Vagina (tissue), 2 donors: ENCODE data around the gene MRPL41.

Source experiments
- POLR2AphosphoS5 ChIP-seq, 2 donors: sonication (generic); formaldehyde crosslinking; IDR thresholded peaks; one replicate each; pipeline ENCODE4 v1.9.0; 2017; ENCODE audit warnings: antibody characterized with exemption in 2 of 2, mild to moderate bottlenecking in 2 of 2, low read depth in 1 of 2; ENCODE audit not compliant: insufficient read depth in 1 of 2
- TF ChIP-seq, protein P1 (sequence below), 3 experiments: fragments of 450-650 bp in 2 of 3; fragments of 200-600 bp in 1 of 3; sonication (generic) in 1 of 3; IDR thresholded peaks; one replicate each; pipeline ENCODE4 v1.5.1; 2017 to 2019; ENCODE audit warnings: antibody characterized with exemption in 3 of 3, mild to moderate bottlenecking in 2 of 3, moderate library complexity in 2 of 3

DNA sequence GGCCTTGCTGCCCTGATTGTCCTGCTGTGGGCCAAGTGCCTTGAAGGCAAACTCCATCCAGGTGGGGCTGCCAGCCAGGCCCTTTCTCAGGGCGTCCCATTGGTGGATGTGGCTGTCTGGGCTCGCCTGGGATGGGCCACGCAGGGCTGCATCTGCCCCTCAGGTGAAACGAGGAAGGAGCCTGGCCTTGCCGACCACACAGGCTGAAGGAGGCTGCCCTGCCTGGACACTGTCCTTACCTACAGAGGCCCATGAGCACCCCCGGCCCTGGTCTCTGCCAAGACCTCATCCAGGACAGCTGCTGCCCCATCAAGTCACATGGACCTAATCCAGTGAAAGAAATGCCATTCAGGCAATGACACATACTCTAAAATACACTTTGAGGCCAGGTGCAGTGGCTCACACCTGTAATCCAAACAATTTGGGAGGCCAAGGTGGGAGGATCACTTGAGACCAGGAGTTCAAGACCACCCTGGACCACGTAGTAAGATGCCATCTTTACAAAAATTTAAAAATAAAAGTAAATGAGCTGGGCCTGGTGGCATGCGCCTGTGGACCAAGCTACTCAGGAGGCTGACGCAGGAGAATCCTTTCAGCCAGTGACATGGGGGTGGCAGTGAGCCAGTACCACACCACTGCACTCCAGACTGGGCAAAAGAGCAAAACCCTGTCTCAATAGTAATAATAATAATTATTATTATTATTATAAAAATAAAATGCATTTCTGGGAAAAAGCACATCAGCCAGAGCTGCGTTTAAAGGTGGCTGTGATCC lies 35.3 kb upstream of the MRPL41 start:
- no peak for TF ChIP-seq POLR2AphosphoS5 (IDR thresholded peaks at IDR 0.05; ENCODE audit: insufficient read depth in 1 of 2, low read depth in 1 of 2)
- TF ChIP-seq, protein P1, sequence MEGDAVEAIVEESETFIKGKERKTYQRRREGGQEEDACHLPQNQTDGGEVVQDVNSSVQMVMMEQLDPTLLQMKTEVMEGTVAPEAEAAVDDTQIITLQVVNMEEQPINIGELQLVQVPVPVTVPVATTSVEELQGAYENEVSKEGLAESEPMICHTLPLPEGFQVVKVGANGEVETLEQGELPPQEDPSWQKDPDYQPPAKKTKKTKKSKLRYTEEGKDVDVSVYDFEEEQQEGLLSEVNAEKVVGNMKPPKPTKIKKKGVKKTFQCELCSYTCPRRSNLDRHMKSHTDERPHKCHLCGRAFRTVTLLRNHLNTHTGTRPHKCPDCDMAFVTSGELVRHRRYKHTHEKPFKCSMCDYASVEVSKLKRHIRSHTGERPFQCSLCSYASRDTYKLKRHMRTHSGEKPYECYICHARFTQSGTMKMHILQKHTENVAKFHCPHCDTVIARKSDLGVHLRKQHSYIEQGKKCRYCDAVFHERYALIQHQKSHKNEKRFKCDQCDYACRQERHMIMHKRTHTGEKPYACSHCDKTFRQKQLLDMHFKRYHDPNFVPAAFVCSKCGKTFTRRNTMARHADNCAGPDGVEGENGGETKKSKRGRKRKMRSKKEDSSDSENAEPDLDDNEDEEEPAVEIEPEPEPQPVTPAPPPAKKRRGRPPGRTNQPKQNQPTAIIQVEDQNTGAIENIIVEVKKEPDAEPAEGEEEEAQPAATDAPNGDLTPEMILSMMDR (IDR thresholded peaks at IDR 0.05) = no peak
